SJSA1 (cell line): Measurements from ENCODE around the gene GLT6D1. TPM values are rescaled to one million over a fixed set of nuclear protein-coding genes. Genes with fewer than 3 reads are reported as not detected.
"Not testable (repeated sequence)": the region's sequence is repeated elsewhere in the genome, so short reads cannot be mapped to it uniquely, and the experiment has no call there.

Experiments used
- DNase-seq, 2 experiments: peaks; one replicate each; pipeline ENCODE4 v3.0.0-alpha.2; 2015 to 2020; ENCODE audit warnings: low spot score in 2 of 2, low read depth in 1 of 2
- H3K27ac ChIP-seq: fragments of 250-450 bp; sonication (Bioruptor Pico); 2 replicates; pipeline ENCODE4 v1.5.1; 2020; ENCODE audit warnings: mild to moderate bottlenecking, moderate library complexity
- H3K27me3 ChIP-seq: fragments of 250-450 bp; sonication (Bioruptor Pico); replicated peaks from 2 replicates; pipeline ENCODE4 v1.5.1; 2020; ENCODE audit warnings: mild to moderate bottlenecking, moderate library complexity
- H3K36me3 ChIP-seq: fragments of 250-450 bp; sonication (Bioruptor Pico); 2 replicates; pipeline ENCODE4 v1.5.1; 2020; ENCODE audit warnings: mild to moderate bottlenecking
- H3K4me1 ChIP-seq: fragments of 250-450 bp; sonication (Bioruptor Pico); replicated peaks from 2 replicates; pipeline ENCODE4 v1.6.1; 2021; ENCODE audit warnings: mild to moderate bottlenecking
- H3K4me3 ChIP-seq: fragments of 250-450 bp; sonication (Bioruptor Pico); 2 replicates; pipeline ENCODE4 v1.5.1; 2020; ENCODE audit warnings: mild to moderate bottlenecking
- H3K9me3 ChIP-seq: fragments of 250-450 bp; sonication (Bioruptor Pico); replicated peaks from 2 replicates; pipeline ENCODE4 v1.5.1; 2020; ENCODE audit warnings: mild to moderate bottlenecking
- total RNA-seq: library from RNA; depleted of rRNA; stranded (reverse); fragments of >200 nt; shearing (Covaris generic); gene quantifications from 2 replicates; pipeline ENCODE4 v1.2.3, GENCODE V29; 2014

Gene GLT6D1
- total RNA-seq, 1 experiment from 2014 or later, result not detected

GRCh38 chr9:135661816-135662560 lies 22.6 kb upstream of the GLT6D1 start:
- no peaks in the 10 kb centered on the region for H3K9me3 ChIP-seq
- no peak overlapping the region for H3K4me3 ChIP-seq
- DNase-seq, result no peak
- no peak overlapping the region for H3K27ac ChIP-seq
- H3K4me1 ChIP-seq, result no peaks in the 10 kb centered on the region
- peaks cover 8% of the 10 kb centered on the region; the same call in 1 of the 2 replicates for H3K27me3 ChIP-seq
- H3K36me3 ChIP-seq, result no peaks in the 10 kb centered on the region

DNA sequence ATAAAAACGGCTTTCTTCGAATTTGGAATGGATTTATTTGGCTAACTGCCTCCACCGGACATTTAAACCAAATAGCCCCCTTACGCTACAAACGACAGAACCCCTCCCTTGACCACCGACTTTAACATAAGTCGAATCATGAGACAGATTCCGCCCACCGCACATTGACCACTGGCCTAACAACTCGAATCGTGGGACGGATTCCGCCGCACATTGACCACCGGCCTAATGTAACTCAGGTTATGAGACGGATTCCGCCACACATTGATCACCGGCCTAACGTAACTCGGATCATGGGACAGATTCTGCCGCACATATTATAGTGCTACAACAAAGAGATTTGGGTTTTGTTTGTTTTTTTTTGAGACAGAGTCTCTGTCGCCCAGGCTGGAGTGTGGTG lies 21.1 kb upstream of the GLT6D1 start:
- H3K36me3 ChIP-seq, result no peaks in the 10 kb centered on the region
- H3K4me1 ChIP-seq, result no peaks in the 10 kb centered on the region
- DNase-seq, result no peak
- H3K27me3 ChIP-seq, result 0 out of 2 replicates have a peak, but pooled peaks cover 3% of the 10 kb centered on the region
- no peaks in the 10 kb centered on the region for H3K9me3 ChIP-seq
- H3K27ac ChIP-seq, result no peak overlapping the region
- H3K4me3 ChIP-seq, result no peak overlapping the region

- Histone ChIP-seq H3K4me1 (no peaks in the 10 kb centered on the region), H3K36me3 (no peaks in the 10 kb centered on the region), H3K9me3 (no peaks in the 10 kb centered on the region), H3K4me3 (no peak overlapping the region), H3K27ac (no peak overlapping the region), H3K27me3 (no peaks in the 10 kb centered on the region)
- DNase-seq, result no peak
These were observed 19.9 kb upstream of the GLT6D1 start for GRCh38 chr9:135659252-135659651.

- Histone ChIP-seq H3K9me3 (no peaks in the 10 kb centered on the region), H3K4me3 (no peak overlapping the region), H3K27me3 (no peaks in the 10 kb centered on the region), H3K4me1 (no peaks in the 10 kb centered on the region), H3K27ac (no peak overlapping the region), H3K36me3 (no peaks in the 10 kb centered on the region)
- no peak for DNase-seq
These were observed 18.1 kb upstream of the GLT6D1 start for GRCh38 chr9:135657416-135657815.

GRCh38 chr9:135655317-135655716 lies 16.0 kb upstream of the GLT6D1 start:
- no peak for DNase-seq
- no peaks in the 10 kb centered on the region for H3K36me3 ChIP-seq
- H3K4me3 ChIP-seq, result no peak overlapping the region
- no peaks in the 10 kb centered on the region for H3K4me1 ChIP-seq
- no peaks in the 10 kb centered on the region for H3K27me3 ChIP-seq
- H3K9me3 ChIP-seq, result no peaks in the 10 kb centered on the region; the same call in 1 of the 2 replicates
- no peak overlapping the region for H3K27ac ChIP-seq

- Histone ChIP-seq H3K27me3 (no peaks in the 10 kb centered on the region), H3K9me3 (peaks cover 9% of the 10 kb centered on the region), H3K4me3 (no peak overlapping the region), H3K27ac (no peak overlapping the region), H3K4me1 (no peaks in the 10 kb centered on the region), H3K36me3 (no peaks in the 10 kb centered on the region)
- no peak for DNase-seq
These were observed 11.1 kb upstream of the GLT6D1 start for GRCh38 chr9:135650408-135650807.

DNA sequence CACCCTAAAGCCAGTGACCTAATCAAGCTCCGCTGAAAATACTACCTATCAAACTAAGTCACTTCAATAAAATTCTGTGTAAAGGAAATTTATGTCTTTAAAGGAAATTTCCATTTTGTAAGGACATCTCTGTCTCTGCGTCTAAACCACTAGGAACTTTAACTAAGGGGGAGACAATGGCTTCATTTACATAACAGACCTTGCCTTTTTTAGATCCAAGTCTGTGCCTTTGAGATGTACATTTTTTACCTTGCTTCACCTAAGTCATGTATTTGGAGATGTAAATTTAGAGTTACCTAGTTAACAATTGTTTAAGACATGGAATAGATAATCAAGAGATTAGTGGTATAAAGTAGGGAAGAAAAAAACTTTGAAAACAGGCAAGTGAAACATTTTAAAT lies 10.2 kb upstream of the GLT6D1 start:
- Histone ChIP-seq H3K27ac (no peak overlapping the region), H3K9me3 (peaks cover 16% of the 10 kb centered on the region), H3K4me1 (no peaks in the 10 kb centered on the region), H3K36me3 (no peaks in the 10 kb centered on the region), H3K27me3 (no peaks in the 10 kb centered on the region), H3K4me3 (no peak overlapping the region)
- DNase-seq, result no peak

DNA sequence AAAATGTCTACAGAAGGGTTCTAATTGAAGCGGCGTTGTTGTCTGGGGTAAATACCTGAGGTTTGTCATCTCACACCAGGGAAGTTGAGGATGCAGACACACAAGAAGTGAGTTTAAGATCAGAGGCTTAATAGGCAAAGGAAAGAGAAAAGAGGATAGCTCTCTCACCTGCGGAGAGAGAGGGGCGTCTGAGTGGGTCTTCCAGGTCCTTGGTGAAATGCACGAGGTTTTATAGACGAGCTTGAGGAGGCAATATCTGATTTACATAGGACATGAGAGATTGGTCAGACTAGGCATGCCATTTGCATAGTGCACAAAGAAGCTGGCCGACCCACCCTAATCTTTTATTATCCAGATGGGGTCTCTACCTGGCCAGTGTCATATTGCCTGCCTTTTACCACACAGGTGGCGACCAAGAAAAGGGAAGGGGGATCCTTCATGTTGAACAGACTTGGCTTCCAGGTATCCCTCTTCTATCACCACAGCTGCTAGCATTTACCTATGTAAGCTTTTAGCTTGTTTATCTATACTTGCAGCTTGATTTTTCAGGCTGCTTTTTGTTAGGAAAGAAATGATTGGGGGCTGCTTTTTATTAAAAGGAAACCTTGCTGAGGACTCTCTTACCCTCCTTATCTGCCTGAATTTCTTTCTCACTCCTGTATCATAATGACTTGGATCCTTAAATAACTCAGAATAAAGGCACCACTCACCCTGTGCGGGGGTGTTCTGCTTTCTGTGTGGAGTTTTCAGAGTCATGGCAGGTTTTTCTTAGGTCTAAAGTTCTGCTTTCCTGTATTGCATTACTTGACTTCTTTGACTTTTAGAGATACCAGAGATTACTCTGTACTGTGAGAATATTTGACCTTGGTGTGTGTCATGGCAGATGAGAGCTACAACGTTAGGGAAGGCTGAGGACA lies 9.4 kb upstream of the GLT6D1 start:
- no peaks in the 10 kb centered on the region for H3K36me3 ChIP-seq
- no peaks in the 10 kb centered on the region for H3K27me3 ChIP-seq
- peaks cover 18% of the 10 kb centered on the region for H3K9me3 ChIP-seq
- H3K4me1 ChIP-seq, result no peaks in the 10 kb centered on the region
- no peak overlapping the region for H3K4me3 ChIP-seq
- no peak overlapping the region for H3K27ac ChIP-seq
- DNase-seq, result no peak

DNA sequence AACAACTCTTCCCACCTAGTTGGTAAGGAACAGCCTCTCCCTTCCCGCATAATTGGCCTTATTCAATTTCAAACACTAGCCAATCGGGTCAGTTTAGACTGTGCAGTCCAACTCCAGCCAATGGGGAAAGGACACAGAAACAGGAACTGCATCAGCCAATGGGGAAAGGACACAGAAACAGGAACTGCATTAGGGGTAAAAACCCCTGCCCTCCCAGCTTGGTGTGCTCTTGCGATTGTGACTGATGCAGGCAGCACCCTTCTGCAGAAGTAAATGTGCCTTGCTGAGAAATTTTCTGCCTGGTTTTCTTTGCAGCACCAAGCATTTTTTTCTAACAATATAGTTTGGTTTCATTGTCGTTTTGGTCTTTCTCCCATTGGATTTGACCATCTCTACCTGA lies 8.5 kb upstream of the GLT6D1 start:
- peaks cover 18% of the 10 kb centered on the region for H3K9me3 ChIP-seq
- H3K27me3 ChIP-seq, result no peaks in the 10 kb centered on the region
- H3K27ac ChIP-seq, result no peak overlapping the region
- H3K4me3 ChIP-seq, result no peak overlapping the region
- no peak for DNase-seq
- no peaks in the 10 kb centered on the region for H3K4me1 ChIP-seq
- H3K36me3 ChIP-seq, result no peaks in the 10 kb centered on the region

- H3K27me3 ChIP-seq, result no peaks in the 10 kb centered on the region
- H3K4me3 ChIP-seq, result no peak overlapping the region
- H3K9me3 ChIP-seq, result peaks cover 18% of the 10 kb centered on the region
- no peak overlapping the region for H3K27ac ChIP-seq
- no peak for DNase-seq
- no peaks in the 10 kb centered on the region for H3K36me3 ChIP-seq
- H3K4me1 ChIP-seq, result peaks cover 10% of the 10 kb centered on the region
These were observed 5.4 kb upstream of the GLT6D1 start for GRCh38 chr9:135644631-135645218.

- no peak overlapping the region for H3K4me3 ChIP-seq
- H3K9me3 ChIP-seq, result peaks cover 9% of the 10 kb centered on the region; the same call in 1 of the 2 replicates
- H3K4me1 ChIP-seq, result peaks cover 10% of the 10 kb centered on the region
- no peak overlapping the region for H3K27ac ChIP-seq
- peak in 1 of 2 experiments; percentile 40 for DNase-seq
- H3K36me3 ChIP-seq, result no peaks in the 10 kb centered on the region
- no peaks in the 10 kb centered on the region for H3K27me3 ChIP-seq
These were observed 2.4 kb upstream of the GLT6D1 start for GRCh38 chr9:135641745-135642144.

DNA sequence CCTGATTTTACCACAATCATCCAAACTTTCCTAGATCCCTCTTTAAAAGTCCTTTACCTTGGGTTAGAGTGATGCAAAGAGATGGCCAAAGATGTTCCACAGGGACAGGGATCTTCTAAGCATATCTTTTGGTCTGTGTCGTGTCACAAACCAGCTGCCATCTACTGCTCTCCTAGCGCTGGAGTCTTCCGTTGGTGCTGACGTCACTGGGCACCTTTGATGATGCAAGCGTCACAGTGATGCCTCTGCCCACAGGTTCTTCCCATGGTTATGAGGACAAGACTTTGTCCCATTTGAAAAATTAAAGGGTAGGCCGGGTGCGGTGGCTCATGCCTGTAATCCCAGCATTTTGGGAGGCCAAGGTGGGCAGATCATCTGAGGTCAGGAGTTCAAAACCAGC lies 1.7 kb upstream of the GLT6D1 start:
- Histone ChIP-seq H3K27ac (no peak overlapping the region), H3K27me3 (no peaks in the 10 kb centered on the region), H3K36me3 (no peaks in the 10 kb centered on the region), H3K4me3 (no peak overlapping the region), H3K4me1 (peaks cover 10% of the 10 kb centered on the region), H3K9me3 (peaks cover 9% of the 10 kb centered on the region; the same call in 1 of the 2 replicates)
- DNase-seq, result no peak

DNA sequence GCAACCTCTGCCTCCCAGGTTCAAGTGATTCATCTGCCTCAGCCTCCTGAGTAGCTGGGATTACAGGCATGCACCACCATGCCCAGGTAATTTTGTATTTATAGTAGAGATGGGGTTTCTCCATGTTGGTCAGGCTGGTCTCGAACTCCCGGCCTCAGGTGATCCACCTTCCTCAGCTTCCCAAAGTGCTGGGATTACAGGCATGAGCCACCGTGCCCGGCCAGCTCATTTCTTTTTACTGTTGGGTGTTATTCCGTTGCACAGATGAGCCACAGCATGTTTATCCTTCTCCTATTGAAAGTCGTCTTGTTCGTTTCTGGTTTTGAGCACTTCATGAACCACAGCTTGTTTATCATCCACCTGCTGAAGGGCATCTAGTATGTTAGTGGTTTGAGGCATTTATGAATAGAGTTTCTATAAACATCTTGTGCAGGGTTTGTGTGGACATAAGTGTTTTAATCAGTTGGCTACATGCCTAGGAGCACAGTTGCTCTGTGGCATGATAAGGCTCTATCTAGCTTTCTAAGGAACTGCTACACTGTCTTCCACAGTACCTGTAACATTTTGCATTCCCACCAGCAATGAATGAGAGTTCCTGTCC lies 2.3 kb downstream of the GLT6D1 start:
- H3K27ac ChIP-seq, H3K4me3 ChIP-seq, H3K4me1 ChIP-seq, H3K27me3 ChIP-seq, DNase-seq, H3K9me3 ChIP-seq, H3K36me3 ChIP-seq: not testable (repeated sequence)
